Prostate gland (tissue), 2 donors: ENCODE data around the gene TSSK3.

Experiments used
- POLR2A ChIP-seq: fragments of 450-650 bp; IDR thresholded peaks from one replicate; pipeline ENCODE4 v1.6.1; 2016; ENCODE audit warnings: antibody characterized with exemption, mild to moderate bottlenecking
- POLR2AphosphoS5 ChIP-seq: sonication (generic); formaldehyde crosslinking; IDR thresholded peaks from one replicate; pipeline ENCODE4 v1.6.1; 2017; ENCODE audit warnings: antibody characterized with exemption
- TF ChIP-seq, protein P1 (sequence below), 4 experiments: fragments of 200-600 bp in 2 of 4; fragments of 450-650 bp in 2 of 4; sonication (generic) in 2 of 4; IDR thresholded peaks; 1 replicate in 3 of 4; 2 replicates in 1 of 4; pipeline ENCODE4 v1.5.1; 2016 to 2019; ENCODE audit warnings: antibody characterized with exemption in 4 of 4, mild to moderate bottlenecking in 2 of 4, moderate library complexity in 2 of 4

DNA sequence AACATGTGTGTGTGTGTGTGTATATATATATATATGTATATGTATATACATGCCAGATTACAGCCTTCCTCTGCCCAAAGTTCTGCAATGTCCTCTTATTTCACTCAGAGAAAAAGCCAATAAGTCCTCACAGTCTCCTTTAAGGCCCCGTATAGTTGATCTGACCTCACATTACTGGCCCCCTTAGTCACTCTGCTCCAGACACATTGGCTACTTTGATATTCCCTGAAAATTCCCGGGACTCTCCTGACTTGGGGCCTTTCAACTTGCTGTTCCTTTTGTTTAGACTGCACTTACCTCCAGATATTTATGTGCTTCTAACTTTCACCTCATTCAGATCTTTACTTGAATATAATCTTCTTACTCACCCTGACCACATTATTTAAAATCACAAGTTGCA, 36.1 kb downstream of the TSSK3 start:
- TF ChIP-seq POLR2A (no peak), POLR2AphosphoS5 (no peak)
- TF ChIP-seq, protein P1, sequence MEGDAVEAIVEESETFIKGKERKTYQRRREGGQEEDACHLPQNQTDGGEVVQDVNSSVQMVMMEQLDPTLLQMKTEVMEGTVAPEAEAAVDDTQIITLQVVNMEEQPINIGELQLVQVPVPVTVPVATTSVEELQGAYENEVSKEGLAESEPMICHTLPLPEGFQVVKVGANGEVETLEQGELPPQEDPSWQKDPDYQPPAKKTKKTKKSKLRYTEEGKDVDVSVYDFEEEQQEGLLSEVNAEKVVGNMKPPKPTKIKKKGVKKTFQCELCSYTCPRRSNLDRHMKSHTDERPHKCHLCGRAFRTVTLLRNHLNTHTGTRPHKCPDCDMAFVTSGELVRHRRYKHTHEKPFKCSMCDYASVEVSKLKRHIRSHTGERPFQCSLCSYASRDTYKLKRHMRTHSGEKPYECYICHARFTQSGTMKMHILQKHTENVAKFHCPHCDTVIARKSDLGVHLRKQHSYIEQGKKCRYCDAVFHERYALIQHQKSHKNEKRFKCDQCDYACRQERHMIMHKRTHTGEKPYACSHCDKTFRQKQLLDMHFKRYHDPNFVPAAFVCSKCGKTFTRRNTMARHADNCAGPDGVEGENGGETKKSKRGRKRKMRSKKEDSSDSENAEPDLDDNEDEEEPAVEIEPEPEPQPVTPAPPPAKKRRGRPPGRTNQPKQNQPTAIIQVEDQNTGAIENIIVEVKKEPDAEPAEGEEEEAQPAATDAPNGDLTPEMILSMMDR (IDR thresholded peaks at IDR 0.05): no peak
